Smooth muscle cell (in vitro differentiated cells): ENCODE results near the gene GRIK3. TPM values are rescaled to one million over a fixed set of nuclear protein-coding genes. Genes with fewer than 3 reads are reported as not detected.

Source experiments
- DNase-seq: peaks from one replicate; lab custom pipeline; 2025; ENCODE audit not compliant: unreplicated experiment; lab: John Stamatoyannopoulos, UW
- H2AFZ ChIP-seq: fragments of 200-600 bp; sonication (generic); 2 replicates; pipeline ENCODE4 v1.6.0; 2016; ENCODE audit warnings: antibody characterized with exemption, low read depth, mild to moderate bottlenecking
- H3F3A ChIP-seq: fragments of 200-600 bp; sonication (generic); 2 replicates; pipeline ENCODE4 v1.6.0; 2017; ENCODE audit warnings: antibody characterized with exemption, low read depth
- H3K27ac ChIP-seq: fragments of 200-600 bp; sonication (generic); 2 replicates; pipeline ENCODE4 v1.5.1; 2016; ENCODE audit warnings: low read depth, mild to moderate bottlenecking
- H3K27me3 ChIP-seq: fragments of 200-600 bp; sonication (generic); 2 replicates; pipeline ENCODE4 v1.6.1; 2016; ENCODE audit warnings: low read depth, mild to moderate bottlenecking
- H3K36me3 ChIP-seq: fragments of 200-600 bp; sonication (generic); 2 replicates; pipeline ENCODE4 v1.5.1; 2016; ENCODE audit warnings: low read depth
- H3K4me1 ChIP-seq: fragments of 200-600 bp; sonication (generic); 2 replicates; pipeline ENCODE4 v1.5.1; 2016; ENCODE audit warnings: low read depth
- H3K4me2 ChIP-seq: fragments of 200-600 bp; sonication (generic); 2 replicates; pipeline ENCODE4 v1.6.0; 2016; ENCODE audit warnings: mild to moderate bottlenecking
- H3K4me3 ChIP-seq: fragments of 200-600 bp; sonication (generic); 2 replicates; pipeline ENCODE4 v1.5.1; 2016; ENCODE audit warnings: mild to moderate bottlenecking
- H3K79me2 ChIP-seq: fragments of 200-600 bp; sonication (generic); 2 replicates; pipeline ENCODE4 v1.6.0; 2016; ENCODE audit warnings: low read depth, mild to moderate bottlenecking
- H3K9ac ChIP-seq: fragments of 200-600 bp; sonication (generic); 2 replicates; pipeline ENCODE4 v1.6.0; 2016; ENCODE audit warnings: low read depth
- H3K9me3 ChIP-seq: fragments of 200-600 bp; sonication (generic); replicated peaks from 2 replicates; pipeline ENCODE4 v1.5.1; 2016; ENCODE audit warnings: low read depth
- H4K20me1 ChIP-seq: fragments of 200-600 bp; sonication (generic); 2 replicates; pipeline ENCODE4 v1.6.0; 2016; ENCODE audit warnings: low read depth
- WGBS: methylation state at CpG from one replicate; pipeline ENCODE4 v1.1.7; 2016; ENCODE audit warnings: low lambda C conversion rate; 5-methylcytosine and 5-hydroxymethylcytosine counted together
- polyA plus RNA-seq: library from polyadenylated mRNA; unstranded; fragments of >200 nt; fragmentation: Nextera tagmentation; extraction: Ambion mirVana; gene quantifications from 2 replicates; pipeline ENCODE4 v1.2.1, GENCODE V29; 2016
- total RNA-seq: library from RNA; depleted of rRNA; stranded (reverse); fragments of >200 nt; gene quantifications from 2 replicates; pipeline ENCODE4 v1.2.3, GENCODE V29; 2014
- TF ChIP-seq, protein P1 (sequence below): fragments of 200-600 bp; sonication (generic); IDR thresholded peaks from 2 replicates; pipeline ENCODE4 v1.5.1; 2017; ENCODE audit warnings: borderline replicate concordance, mild to moderate bottlenecking, antibody characterized with exemption; ENCODE audit not compliant: insufficient read depth, poor library complexity, severe bottlenecking

The GRIK3 gene
- total and polyA plus RNA-seq, 2 experiments from 2014 or later: 0.04 TPM; not detected in 1

- no peaks in the 10 kb centered on the region for H3K79me2 ChIP-seq
- H3K27ac ChIP-seq: no peak overlapping the region
- TF ChIP-seq, protein P1, sequence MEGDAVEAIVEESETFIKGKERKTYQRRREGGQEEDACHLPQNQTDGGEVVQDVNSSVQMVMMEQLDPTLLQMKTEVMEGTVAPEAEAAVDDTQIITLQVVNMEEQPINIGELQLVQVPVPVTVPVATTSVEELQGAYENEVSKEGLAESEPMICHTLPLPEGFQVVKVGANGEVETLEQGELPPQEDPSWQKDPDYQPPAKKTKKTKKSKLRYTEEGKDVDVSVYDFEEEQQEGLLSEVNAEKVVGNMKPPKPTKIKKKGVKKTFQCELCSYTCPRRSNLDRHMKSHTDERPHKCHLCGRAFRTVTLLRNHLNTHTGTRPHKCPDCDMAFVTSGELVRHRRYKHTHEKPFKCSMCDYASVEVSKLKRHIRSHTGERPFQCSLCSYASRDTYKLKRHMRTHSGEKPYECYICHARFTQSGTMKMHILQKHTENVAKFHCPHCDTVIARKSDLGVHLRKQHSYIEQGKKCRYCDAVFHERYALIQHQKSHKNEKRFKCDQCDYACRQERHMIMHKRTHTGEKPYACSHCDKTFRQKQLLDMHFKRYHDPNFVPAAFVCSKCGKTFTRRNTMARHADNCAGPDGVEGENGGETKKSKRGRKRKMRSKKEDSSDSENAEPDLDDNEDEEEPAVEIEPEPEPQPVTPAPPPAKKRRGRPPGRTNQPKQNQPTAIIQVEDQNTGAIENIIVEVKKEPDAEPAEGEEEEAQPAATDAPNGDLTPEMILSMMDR: no peak
- no peaks in the 10 kb centered on the region for H3F3A ChIP-seq
- H4K20me1 ChIP-seq: no peaks in the 10 kb centered on the region
- no peak overlapping the region for H3K4me3 ChIP-seq
- no peak overlapping the region for H3K9ac ChIP-seq
- no peaks in the 10 kb centered on the region for H3K36me3 ChIP-seq
- no peak overlapping the region for H2AFZ ChIP-seq
- no peaks in the 10 kb centered on the region for H3K9me3 ChIP-seq
- no peak overlapping the region for H3K4me2 ChIP-seq
- peaks cover 29% of the 10 kb centered on the region for H3K4me1 ChIP-seq
- WGBS: 85% methylated on average over 4 of the region's 4 CpGs
- H3K27me3 ChIP-seq: peaks cover 24% of the 10 kb centered on the region
- DNase-seq: no peak
These were observed 267.8 kb downstream of the GRIK3 start for GRCh38 chr1:36766481-36766880.

GRCh38 chr1:36765785-36766300 is 268.5 kb downstream of the GRIK3 start:
- WGBS: 73% methylated on average over 5 of the region's 5 CpGs

GRCh38 chr1:36764798-36765197 is 269.5 kb downstream of the GRIK3 start:
- Histone ChIP-seq H3K4me3 (no peak overlapping the region), H4K20me1 (no peaks in the 10 kb centered on the region), H3K9me3 (no peaks in the 10 kb centered on the region), H3K27ac (no peak overlapping the region), H2AFZ (no peak overlapping the region), H3K36me3 (no peaks in the 10 kb centered on the region), H3F3A (no peaks in the 10 kb centered on the region), H3K9ac (no peak overlapping the region), H3K4me1 (peaks cover 21% of the 10 kb centered on the region), H3K79me2 (no peaks in the 10 kb centered on the region), H3K27me3 (peaks cover 8% of the 10 kb centered on the region), H3K4me2 (no peak overlapping the region)
- DNase-seq: no peak
- TF ChIP-seq, protein P1: no peak
- WGBS: 6% methylated on average over 2 of the region's 2 CpGs

More at GRCh38 chr1:36765785-36766300, 268.5 kb downstream of the GRIK3 start:
- Histone ChIP-seq H3K27ac (no peak overlapping the region), H3K36me3 (no peaks in the 10 kb centered on the region), H3K9ac (no peak overlapping the region), H3K9me3 (no peaks in the 10 kb centered on the region), H3K4me3 (no peak overlapping the region), H4K20me1 (no peaks in the 10 kb centered on the region), H3F3A (no peaks in the 10 kb centered on the region), H3K4me1 (peaks cover 25% of the 10 kb centered on the region), H3K79me2 (no peaks in the 10 kb centered on the region), H3K4me2 (no peak overlapping the region), H3K27me3 (peaks cover 18% of the 10 kb centered on the region), H2AFZ (no peak overlapping the region)
- no peak for DNase-seq
- TF ChIP-seq, protein P1: no peak

DNA sequence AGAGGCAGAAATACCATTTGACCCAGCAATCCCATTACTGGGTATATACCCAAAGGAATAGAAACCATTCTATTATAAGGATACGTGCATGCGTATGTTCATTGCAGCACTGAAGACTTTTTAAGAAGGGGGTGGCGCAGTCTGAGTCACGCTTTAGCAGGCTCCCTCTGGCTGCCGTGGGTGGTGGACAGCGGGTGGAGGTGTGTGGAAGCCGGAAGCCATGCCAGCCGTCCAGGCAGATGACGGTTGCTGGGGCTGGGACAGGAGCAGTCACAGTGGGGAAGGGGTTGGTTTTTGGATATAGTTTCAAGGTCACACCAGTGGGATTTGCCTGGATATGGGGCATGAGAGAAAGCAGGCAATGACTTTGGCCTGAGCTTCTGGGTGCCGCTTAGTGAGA is 270.5 kb downstream of the GRIK3 start:
- Histone ChIP-seq H3K9me3 (no peaks in the 10 kb centered on the region), H3K4me3 (no peak overlapping the region), H3K36me3 (no peaks in the 10 kb centered on the region), H3K27ac (no peak overlapping the region), H4K20me1 (no peaks in the 10 kb centered on the region), H3K9ac (no peak overlapping the region), H3K4me2 (no peak overlapping the region), H3K79me2 (no peaks in the 10 kb centered on the region), H3F3A (no peaks in the 10 kb centered on the region), H3K4me1 (peaks cover 21% of the 10 kb centered on the region), H3K27me3 (no peaks in the 10 kb centered on the region), H2AFZ (no peak overlapping the region)
- TF ChIP-seq, protein P1: no peak
- DNase-seq: no peak
- 94% methylated on average over 10 of the region's 10 CpGs for WGBS
